Ascending aorta (tissue), 2 donors: Measurements from ENCODE around the gene TEX29. TPM values are rescaled to one million over a fixed set of nuclear protein-coding genes. Genes with fewer than 3 reads are reported as not detected.

ENCODE experiments used
- DNase-seq, 2 donors: peaks; one replicate each; pipeline ENCODE4 v3.0.0-alpha.2; 2019; ENCODE audit warnings: low spot score in 2 of 2
- H3K27ac ChIP-seq, 2 donors: fragments of 200-600 bp; sonication (generic); one replicate each; pipeline ENCODE4 v1.5.1; 2016 to 2017; ENCODE audit warnings: mild to moderate bottlenecking in 1 of 2
- H3K27me3 ChIP-seq: fragments of 200-600 bp; sonication (generic); one replicate; pipeline ENCODE4 v1.5.1; 2017
- H3K36me3 ChIP-seq, 2 donors: fragments of 200-600 bp; sonication (generic); one replicate each; pipeline ENCODE4 v1.5.1; 2016
- H3K4me1 ChIP-seq, 2 donors: fragments of 200-600 bp; sonication (generic); one replicate each; pipeline ENCODE4 v1.5.1; 2016 to 2017; ENCODE audit warnings: mild to moderate bottlenecking in 1 of 2
- H3K4me3 ChIP-seq, 2 donors: fragments of 200-600 bp; sonication (generic); one replicate each; pipeline ENCODE4 v1.5.1; 2016 to 2017; ENCODE audit warnings: mild to moderate bottlenecking in 1 of 2
- H3K9me3 ChIP-seq, 2 donors: fragments of 200-600 bp; sonication (generic); one replicate each; pipeline ENCODE4 v1.5.1; 2016
- intact Hi-C: fragments of 100-400 bp; cut with DNase I; formaldehyde crosslinking; loops from one replicate; pipeline ENCODE4 v1.15.1; 2023
- total RNA-seq: library from RNA; depleted of rRNA; stranded (reverse); fragments of >200 nt; gene quantifications from one replicate; pipeline ENCODE4 v1.1.0, GENCODE V29; 2016
- TF ChIP-seq, protein P1 (sequence below), 3 experiments: fragments of 200-600 bp in 2 of 3; fragments of 450-650 bp in 1 of 3; sonication (generic) in 2 of 3; IDR thresholded peaks; one replicate each; pipeline ENCODE4 v1.5.1; 2016 to 2019; ENCODE audit warnings: antibody characterized with exemption in 3 of 3, mild to moderate bottlenecking in 1 of 3, moderate library complexity in 1 of 3

Gene TEX29
- total RNA-seq, 1 donor from 2014 or later = not detected

DNA sequence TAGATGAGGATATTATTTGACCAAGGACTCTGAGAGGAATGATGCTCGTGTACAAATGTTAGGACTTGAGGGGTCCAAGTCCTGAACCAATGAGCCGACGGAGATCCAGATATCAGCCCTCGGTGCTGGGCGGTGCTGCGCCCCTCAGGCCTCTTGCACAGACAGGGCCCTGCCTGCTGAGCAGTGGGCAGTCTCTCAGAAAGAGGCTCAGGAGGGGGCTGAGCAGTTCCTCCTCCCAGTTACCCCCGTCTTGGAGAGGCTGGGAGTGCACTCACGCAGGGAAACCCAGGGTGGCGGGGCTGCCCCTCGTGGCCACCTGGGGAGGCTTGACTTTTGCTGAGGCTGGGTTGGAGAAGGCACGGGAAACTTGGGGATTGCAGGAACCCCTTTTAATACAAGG, 18.4 kb downstream of the TEX29 start:
- DNase-seq = peak in 1 of 2 donors; percentile 33
- Histone ChIP-seq H3K4me1 (no peaks in the 10 kb centered on the region), H3K27me3 (no peaks in the 10 kb centered on the region), H3K27ac (no peak overlapping the region), H3K4me3 (no peak overlapping the region), H3K9me3 (no peaks in the 10 kb centered on the region), H3K36me3 (peaks cover 4 to 19% of the 10 kb centered on the region in 2 donors)
- TF ChIP-seq, protein P1, sequence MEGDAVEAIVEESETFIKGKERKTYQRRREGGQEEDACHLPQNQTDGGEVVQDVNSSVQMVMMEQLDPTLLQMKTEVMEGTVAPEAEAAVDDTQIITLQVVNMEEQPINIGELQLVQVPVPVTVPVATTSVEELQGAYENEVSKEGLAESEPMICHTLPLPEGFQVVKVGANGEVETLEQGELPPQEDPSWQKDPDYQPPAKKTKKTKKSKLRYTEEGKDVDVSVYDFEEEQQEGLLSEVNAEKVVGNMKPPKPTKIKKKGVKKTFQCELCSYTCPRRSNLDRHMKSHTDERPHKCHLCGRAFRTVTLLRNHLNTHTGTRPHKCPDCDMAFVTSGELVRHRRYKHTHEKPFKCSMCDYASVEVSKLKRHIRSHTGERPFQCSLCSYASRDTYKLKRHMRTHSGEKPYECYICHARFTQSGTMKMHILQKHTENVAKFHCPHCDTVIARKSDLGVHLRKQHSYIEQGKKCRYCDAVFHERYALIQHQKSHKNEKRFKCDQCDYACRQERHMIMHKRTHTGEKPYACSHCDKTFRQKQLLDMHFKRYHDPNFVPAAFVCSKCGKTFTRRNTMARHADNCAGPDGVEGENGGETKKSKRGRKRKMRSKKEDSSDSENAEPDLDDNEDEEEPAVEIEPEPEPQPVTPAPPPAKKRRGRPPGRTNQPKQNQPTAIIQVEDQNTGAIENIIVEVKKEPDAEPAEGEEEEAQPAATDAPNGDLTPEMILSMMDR (IDR thresholded peaks at IDR 0.05) = no peak
- intact Hi-C loops = no loop called here

DNA sequence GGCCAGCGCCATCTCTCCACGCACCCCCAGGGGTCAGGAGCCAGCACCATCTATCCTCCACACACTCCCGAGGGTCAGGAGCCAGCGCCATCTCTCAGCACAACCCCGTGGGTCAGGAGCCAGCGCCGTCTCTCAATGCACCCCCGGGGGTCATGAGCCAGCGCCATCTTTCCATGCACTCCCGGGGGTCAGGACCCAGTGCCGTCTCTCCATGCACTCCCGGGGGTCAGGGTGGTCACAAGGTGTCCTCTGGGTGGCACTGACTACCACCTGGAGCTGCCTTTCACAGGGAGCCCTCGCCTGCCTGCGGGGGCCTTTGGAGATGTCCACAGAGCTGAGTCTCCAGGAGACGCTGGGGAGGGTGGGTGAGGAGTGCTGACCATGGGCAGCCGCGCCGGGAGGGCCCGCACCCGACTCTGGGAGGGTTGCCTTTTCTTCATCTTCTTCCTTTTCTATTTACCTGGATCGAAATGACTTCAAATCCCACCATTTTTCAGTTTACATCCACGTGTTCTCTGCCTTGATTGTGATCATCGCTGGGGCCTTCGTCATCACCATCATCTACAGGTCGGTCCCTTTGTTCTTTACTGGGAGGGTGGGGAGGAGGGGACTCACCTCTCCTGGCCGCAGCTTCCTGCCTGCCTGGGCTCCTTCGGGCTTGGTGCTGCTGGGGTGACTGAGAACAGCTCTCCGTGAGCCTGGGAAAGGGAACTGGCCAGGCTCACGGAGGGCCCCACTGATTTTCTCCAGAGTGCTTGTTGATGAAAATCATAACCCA, 19.1 kb downstream of the TEX29 start:
- intact Hi-C loops = no loop called here
- Histone ChIP-seq H3K4me3 (no peak overlapping the region), H3K36me3 (peaks cover 4 to 23% of the 10 kb centered on the region in 2 donors), H3K9me3 (no peaks in the 10 kb centered on the region), H3K27ac (no peak overlapping the region), H3K4me1 (no peaks in the 10 kb centered on the region), H3K27me3 (no peaks in the 10 kb centered on the region)
- peak in 1 of 2 donors; percentile 40 for DNase-seq
- TF ChIP-seq, protein P1 (IDR thresholded peaks at IDR 0.05) = no peak

DNA sequence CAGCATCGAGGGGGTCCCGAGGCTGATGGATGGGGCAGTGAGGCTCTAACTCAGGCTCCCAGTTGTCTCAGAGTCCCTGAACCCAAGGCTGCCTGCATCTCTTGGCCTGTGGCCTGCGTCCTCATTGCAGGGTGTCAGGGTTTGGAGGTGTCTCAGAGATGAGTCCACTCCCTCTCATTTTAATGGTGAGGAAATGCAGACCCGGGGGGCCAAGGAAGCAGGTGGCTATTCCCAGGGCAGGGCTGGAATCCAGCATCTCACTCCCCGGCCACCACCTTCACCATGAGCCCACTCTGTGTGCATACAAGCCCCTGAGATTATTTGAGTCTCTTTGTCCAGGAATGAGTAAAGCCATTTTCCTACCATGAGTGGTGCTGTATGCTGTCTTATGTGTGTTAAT, 21.4 kb downstream of the TEX29 start:
- H3K4me3 ChIP-seq = no peak overlapping the region
- no peak overlapping the region for H3K27ac ChIP-seq
- no peaks in the 10 kb centered on the region for H3K9me3 ChIP-seq
- H3K27me3 ChIP-seq = no peaks in the 10 kb centered on the region
- H3K4me1 ChIP-seq = no peaks in the 10 kb centered on the region
- TF ChIP-seq, protein P1 (IDR thresholded peaks at IDR 0.05) = no peak
- peak in 1 of 2 donors; percentile 37 for DNase-seq
- intact Hi-C loops = no loop called here
- peaks cover 4 to 39% of the 10 kb centered on the region in 2 donors for H3K36me3 ChIP-seq

DNA sequence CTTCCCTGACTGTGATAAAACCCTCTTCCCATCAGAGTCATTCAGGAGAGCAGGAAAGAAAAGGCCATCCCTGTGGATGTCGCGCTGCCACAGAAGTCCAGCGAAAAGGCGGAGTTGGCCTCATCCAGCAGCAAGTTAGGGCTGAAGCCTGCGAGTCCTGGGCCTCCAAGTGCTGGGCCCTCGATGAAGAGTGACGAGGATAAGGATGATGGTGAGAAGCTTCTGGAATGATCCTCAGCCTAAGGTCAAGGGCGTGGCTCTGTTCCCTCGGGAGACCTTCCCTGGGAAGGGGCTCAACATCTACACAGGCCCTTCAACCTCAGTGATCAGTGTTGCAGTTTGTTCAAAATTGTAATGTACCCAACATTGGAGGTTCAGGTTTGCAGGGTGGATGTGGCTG, 22.3 kb downstream of the TEX29 start:
- peak in 1 of 2 donors; percentile 35 for DNase-seq
- intact Hi-C loops = no loop called here
- TF ChIP-seq, protein P1 (IDR thresholded peaks at IDR 0.05) = no peak
- Histone ChIP-seq H3K4me1 (no peaks in the 10 kb centered on the region), H3K4me3 (no peak overlapping the region), H3K36me3 (peaks cover 4 to 31% of the 10 kb centered on the region in 2 donors), H3K27ac (no peak overlapping the region), H3K27me3 (no peaks in the 10 kb centered on the region), H3K9me3 (no peaks in the 10 kb centered on the region)

DNA sequence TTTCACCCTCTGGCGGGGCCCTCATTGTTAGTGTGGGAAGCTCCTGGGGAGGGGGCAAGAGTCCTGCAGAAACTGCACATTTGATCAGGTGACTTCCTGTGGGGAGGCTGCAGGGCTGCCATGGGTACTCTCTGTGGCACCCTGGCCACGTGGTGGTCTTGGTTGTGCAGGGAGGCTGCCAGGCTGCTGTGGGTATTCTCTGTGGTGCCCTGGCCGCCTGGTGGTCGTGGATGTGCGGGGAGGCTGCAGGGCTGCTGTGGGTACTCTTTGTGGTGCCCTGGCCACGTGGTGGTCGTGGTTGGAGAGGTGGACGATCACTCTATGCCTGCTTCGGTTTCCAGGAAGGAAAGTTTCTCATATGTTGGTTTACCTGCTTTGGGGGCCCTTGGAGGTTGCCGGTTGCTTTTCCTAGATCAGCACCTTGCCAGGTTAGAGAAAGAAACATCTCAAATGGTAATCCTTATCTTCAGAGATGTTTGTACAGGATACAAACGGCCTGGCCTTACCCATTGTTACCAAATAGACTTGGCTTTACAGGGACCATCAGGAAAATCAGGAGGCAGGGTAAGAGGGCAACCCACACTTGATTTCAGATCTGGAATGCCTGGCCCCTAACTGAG, 22.9 kb downstream of the TEX29 start:
- TF ChIP-seq, protein P1 (IDR thresholded peaks at IDR 0.05) = no peak
- intact Hi-C loops = no loop called here
- no peak overlapping the region for H3K27ac ChIP-seq
- H3K9me3 ChIP-seq = no peaks in the 10 kb centered on the region
- H3K27me3 ChIP-seq = no peaks in the 10 kb centered on the region
- H3K4me1 ChIP-seq = no peaks in the 10 kb centered on the region
- H3K36me3 ChIP-seq = peaks cover under 1 to 27% of the 10 kb centered on the region in 2 donors
- DNase-seq = peak in 1 of 2 donors; percentile 34
- H3K4me3 ChIP-seq = no peak overlapping the region
